GM19025 (cell line): Measurements from ENCODE around the gene LPIN1.
"Not testable (repeated sequence)": the region's sequence is repeated elsewhere in the genome, so short reads cannot be mapped to it uniquely, and the experiment has no call there.

Experiments
- ATAC-seq: cut with Tn5 transposase; IDR thresholded peaks from one replicate; pipeline ENCODE4 v1.9.1; 2021; ENCODE audit warnings: mild to moderate bottlenecking, low read depth, moderate library complexity; ENCODE audit not compliant: unreplicated experiment

The LPIN1 gene

GRCh38 chr2:11715987-11716652, 30.3 kb upstream of the LPIN1 start:
- no peak for ATAC-seq

GRCh38 chr2:11716689-11717321, 29.6 kb upstream of the LPIN1 start:
- ATAC-seq: no peak

DNA sequence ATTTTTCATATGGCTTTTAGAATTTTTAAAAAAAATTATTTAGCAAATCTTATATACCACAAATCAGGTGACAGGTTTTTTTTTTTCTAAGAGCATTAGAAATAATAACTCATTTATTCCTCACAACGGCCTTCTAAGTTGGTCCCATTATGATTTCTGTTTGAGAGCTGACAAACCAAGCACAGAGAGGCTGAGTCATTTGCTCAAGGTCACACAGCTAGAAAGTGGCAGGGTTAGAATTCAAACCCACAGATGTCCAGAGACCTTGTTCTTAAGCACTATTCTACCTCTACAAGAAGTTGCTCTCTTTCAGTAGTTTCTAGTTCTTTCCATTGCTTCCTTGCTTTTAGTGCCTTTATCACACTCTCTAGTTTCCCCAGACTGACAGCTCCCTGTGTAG, 28.8 kb upstream of the LPIN1 start:
- no peak for ATAC-seq

GRCh38 chr2:11718606-11719005, 27.8 kb upstream of the LPIN1 start:
- no peak for ATAC-seq

GRCh38 chr2:11719230-11719977, 27.0 kb upstream of the LPIN1 start:
- no peak for ATAC-seq

DNA sequence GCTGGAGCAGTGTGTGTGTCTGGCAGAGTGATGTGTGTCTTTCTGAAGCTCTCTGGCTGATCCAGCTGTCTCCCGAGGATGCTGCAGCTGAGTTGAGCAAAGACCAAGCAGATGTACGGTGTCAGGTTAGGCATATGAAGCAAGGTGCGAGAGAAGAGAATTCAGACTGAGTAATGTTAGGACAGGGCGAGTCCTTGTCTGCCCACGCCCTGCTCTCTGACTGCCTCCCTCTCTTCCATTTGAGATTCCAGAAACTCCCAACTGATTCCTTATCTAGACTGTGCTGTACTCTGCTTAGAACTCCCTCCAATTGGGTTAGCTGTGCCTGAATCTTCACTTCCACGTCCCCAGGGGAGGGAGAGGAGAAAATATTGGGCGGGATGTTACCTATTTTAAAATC, 25.7 kb upstream of the LPIN1 start:
- no peak for ATAC-seq

- ATAC-seq: no peak
Observed at GRCh38 chr2:11722292-11723060, 24.0 kb upstream of the LPIN1 start.

- ATAC-seq: no peak
Observed at GRCh38 chr2:11723061-11723371, 23.4 kb upstream of the LPIN1 start.

- ATAC-seq: no peak
Observed at GRCh38 chr2:11724151-11724550, 22.3 kb upstream of the LPIN1 start.

DNA sequence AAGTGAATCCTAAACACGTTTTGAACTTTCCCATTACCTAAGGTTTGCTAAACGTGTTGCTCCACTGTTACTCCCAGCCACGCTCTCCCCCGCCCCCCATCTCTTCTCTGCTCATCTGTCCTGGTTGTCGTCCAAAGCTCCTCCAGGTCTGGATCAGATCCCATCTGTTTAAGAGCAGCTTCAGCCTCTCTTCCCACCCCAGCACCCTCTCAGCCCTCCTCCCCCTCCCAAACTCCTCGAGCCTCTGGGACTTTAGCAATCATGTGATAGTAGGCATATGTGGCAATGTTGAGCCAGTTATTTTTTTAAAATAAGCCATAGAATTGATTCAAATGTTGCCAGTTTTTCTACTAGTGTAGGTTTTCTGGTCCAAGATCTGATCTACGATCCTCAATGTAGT, 20.0 kb upstream of the LPIN1 start:
- ATAC-seq: no peak

GRCh38 chr2:11729362-11730212, 16.8 kb upstream of the LPIN1 start:
- ATAC-seq: no peak

DNA sequence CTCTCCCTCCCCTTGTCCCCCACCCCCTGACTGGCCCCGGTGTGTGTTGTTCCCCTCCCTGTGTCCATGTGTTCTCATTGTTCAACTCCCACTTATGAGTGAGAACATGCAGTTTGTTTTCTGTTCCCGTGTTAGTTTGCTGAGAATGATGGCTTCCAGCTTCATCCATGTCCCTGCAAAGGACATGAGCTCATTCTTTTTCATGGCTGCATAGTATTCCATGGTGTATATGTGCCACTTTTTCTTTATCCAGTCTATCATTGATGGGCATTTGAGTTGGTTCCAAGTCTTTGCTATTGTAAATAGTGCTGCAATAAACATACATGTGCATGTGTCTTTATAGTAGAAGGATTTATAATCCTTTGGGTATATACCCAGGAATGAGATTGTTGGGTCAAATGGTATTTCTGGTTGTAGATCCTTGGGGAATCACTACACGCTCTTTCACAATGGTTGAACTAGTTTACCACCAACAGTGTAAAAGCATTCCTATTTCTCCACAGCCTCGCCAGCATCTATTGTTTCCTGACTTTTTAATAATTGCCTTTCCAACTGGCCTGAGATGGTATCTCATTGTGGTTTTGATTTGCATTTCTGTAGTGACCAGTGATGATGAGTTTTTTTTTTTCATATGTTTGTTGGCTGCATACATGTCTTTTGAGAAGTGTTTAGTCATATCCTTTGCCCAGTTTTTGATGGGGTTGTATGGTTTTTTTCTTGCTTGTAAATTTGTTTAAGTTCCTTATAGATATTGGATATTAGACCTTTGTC, 15.0 kb upstream of the LPIN1 start:
- not testable (repeated sequence) for ATAC-seq

DNA sequence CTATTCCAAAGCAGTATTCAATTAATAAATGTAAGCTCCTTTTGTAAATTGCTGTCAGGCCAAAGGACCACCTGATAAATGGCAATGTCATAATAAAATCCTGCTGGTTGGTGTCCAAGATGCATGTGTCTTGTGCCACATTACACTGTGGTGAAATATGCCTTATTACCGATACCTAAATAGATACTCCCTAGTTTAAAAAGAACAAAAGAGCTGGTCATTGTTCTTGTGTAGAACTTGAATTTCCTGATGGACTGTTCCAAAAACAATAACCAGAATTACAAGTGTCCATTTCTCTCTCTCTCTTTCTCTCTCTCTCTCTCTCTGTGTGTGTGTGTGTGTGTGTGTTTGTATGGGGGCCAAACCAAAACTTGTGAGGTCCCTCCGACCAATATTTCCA, 13.8 kb upstream of the LPIN1 start:
- ATAC-seq: no peak

DNA sequence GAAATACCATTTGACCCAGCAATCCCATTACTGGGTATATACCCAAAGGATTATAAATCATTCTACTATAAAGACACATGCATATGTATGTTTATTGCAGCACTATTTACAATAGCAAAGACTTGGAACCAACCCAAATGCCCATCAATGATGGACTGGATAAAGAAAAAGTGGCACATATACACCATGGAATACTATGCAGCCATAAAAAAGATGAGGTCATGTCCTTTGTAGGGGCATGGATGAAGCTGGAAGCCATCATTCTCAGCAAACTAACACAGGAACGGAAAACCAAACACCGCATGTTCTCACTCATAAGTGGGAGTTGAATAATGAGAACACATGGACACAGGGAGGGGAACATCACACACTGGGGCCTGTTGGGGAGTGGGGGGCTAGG, 8.6 kb upstream of the LPIN1 start:
- not testable (repeated sequence) for ATAC-seq

GRCh38 chr2:11738589-11739436, 7.6 kb upstream of the LPIN1 start:
- peak; percentile 67 for ATAC-seq

DNA sequence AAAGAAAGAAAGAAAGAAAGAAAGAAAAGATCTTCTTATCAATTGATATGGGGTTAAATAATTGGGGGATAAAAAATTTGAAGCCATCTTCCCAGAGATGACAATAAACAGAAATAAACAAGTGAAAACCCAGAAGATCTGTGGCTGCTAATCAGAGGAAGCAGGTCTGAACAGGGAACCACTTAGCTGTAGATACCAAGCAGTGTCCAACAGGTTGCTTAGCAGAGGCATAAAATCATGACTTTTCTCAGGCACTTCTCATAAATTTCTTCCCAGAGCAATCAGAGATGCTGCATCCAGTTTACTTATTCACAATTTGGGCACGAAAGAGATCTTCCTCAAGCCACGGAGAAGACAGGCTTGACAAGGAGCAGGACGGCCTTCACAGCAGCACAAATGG, 5.7 kb upstream of the LPIN1 start:
- no peak for ATAC-seq

- ATAC-seq: no peak
Observed at GRCh38 chr2:11742317-11742701, 4.1 kb upstream of the LPIN1 start.

- no peak for ATAC-seq
Observed at GRCh38 chr2:11742702-11743357, 3.6 kb upstream of the LPIN1 start.
